ENCODE measurements around the gene CFAP46.
"Not testable (repeated sequence)": the region's sequence is repeated elsewhere in the genome, so short reads cannot be mapped to it uniquely, and the experiment has no call there.

The CFAP46 gene

GRCh38 chr10:132943791-132944404, 1.5 kb upstream of the CFAP46 start:
- DNase-seq (ENCODE audit: low spot score): no peak

DNA sequence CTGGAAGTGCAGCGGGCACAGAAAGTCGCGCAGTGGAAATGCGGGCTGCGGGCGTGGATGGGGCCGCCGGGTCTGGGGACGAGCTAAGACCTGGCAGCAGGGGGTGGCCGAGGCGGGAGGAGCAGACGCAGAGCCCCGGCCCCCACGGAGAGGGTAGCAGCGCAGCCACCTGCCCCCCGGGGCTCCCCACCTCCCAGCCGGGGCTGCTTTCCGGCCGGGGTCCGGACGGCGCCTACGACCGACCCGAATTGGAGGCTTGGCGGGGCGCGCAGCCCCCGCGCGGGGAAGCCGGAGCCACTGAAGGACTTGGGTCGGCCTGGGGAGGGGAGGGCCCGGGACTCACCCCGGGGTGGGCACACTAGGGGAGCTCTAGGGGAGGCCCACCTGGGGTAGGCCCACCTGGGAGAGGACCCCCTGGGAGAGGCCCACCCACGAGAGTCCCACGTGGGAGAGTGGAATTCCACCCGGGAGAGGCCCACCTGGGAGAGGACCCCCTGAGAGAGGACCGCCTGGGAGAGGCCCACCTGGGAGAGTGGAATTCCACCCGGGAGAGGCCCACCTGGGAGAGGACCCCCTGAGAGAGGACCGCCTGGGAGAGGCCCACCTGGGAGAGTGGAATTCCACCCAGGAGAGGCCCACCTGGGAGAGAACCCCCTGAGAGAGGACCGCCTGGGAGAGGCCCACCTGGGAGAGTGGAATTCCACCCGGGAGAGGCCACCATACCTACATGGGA, 854 bp upstream of the CFAP46 start:
- DNase-seq (ENCODE audit: low spot score): no peak

GRCh38 chr10:132941640-132942051, 724 bp downstream of the CFAP46 start:
- DNase-seq (ENCODE audit: low spot score): no peak

GRCh38 chr10:132940791-132941465, 1.4 kb downstream of the CFAP46 start:
- DNase-seq (ENCODE audit: low spot score): no peak

DNA sequence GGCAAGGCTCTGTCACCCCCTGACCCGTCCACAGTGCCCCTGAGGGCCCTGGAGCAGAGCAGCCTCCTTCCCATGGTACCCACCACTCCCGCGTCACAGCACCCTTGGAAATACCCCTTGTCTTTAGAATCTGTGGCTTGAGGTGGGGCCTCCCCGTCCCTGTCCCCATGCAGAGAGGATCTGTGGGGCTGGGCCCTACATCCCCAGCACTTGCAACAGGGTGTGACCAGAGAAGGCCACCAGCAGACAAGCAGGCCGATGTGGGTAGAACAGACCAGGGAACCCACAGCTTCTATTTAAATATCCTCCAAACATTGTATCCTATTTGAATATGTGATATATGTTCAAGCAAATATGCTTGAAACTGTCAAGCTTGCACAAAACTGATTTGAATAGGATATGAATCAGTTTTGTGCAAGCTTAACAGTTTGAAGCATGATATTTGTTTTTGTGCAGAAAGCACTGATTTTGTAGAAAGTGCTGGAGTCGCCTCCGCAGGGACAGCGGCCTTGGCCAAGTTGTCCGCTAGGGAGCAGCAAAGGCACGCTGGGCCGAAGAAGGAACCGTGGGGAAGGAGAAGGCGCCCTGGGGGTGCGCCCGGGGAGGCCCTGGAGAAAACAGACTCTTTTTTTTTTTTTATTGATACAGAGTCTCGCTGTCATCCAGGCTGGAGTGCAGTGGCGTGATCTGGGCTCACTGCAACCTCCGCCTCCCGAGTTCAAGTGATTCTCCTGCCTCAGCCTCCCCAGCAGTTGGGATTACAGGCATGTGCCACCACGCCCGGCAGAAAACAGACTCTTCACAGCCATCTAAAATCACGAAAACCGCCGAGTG, 2.2 kb downstream of the CFAP46 start:
- DNase-seq (ENCODE audit: low spot score): no peak

GRCh38 chr10:132939378-132939955, 2.9 kb downstream of the CFAP46 start:
- DNase-seq (ENCODE audit: low spot score): no peak

GRCh38 chr10:132938472-132939339, 3.7 kb downstream of the CFAP46 start:
- no peak for DNase-seq (ENCODE audit: low spot score)

- DNase-seq (ENCODE audit: low spot score): no peak
These were observed 4.5 kb downstream of the CFAP46 start for GRCh38 chr10:132937861-132938260.

- no peak for DNase-seq (ENCODE audit: low spot score)
These were observed 7.4 kb downstream of the CFAP46 start for GRCh38 chr10:132934953-132935352.

DNA sequence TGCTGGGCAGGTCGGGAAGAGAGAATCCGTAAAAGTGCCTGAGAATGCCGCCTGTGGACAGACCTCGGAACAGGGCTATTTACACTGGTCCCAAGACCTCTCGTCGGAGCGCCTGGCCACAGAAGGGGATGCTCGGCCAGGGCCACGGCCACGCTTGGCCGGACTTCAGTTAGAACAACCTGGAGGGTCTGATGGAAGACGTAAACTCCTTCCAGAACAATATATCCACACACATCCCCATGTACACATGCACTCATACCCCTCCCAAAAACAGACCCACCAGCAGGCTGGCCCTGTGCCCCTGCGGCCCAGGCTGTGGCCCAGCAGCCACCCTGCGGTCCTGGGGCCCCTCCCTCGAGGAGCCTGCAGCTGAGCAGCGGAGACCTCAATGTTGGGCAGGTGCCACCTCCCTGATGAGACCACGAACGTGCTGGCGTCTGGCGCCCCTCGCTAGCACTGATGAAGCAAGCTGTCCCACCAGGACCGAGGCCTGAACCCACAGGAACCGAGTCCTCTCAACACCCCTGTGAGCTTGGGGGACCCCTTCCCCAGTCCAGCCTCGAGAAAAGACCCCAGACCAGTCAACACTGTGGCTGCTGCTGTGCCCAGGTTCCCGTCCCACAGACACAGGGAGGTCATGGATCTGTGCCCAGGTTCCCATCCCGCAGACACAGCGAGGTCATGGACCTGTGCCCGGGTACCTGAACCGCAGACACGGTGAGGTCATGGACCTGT, 8.9 kb downstream of the CFAP46 start:
- DNase-seq (ENCODE audit: low spot score): no peak

DNA sequence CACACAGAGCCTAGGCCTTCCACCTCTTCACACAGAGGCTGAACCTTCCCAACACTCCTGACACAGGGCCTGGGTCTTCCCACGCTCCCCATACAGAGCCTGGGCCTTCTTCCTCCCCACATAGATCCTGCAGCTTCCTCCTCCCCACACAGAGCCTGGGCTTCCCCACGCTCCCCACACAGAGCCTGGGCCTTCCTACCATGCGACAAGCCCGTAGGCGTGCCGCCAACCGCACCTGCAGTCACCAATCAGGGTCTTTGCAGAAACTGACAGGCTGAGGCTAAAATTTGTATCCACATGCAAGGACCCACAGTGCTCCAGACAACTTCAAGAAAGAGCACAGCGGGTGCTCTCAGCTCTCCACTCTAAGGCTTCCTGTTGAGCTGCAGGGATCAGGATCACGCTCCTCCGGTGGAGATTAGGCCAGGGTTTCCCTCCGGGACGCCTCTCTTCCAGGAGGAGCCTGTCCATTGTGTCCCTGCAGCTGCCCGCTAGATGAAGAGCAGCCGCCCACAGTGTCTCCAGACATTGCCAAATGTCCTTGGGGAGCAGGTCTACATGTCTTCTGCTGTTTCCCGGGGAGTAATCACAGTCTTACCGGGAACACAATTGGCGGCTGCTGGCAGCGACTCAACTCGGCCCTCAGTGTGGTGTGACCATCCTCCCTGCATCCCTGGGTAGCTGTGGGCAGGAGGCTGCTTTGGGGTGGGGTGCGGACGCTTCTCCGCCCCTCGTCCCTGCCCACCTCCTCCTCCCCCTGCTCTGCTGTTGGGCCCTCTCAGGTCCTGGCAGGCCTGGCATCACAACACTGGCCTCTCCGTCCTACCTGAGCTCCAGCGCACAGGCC, 9.7 kb downstream of the CFAP46 start:
- no peak for DNase-seq (ENCODE audit: low spot score)

- not testable (repeated sequence) for DNase-seq (ENCODE audit: low spot score)
These were observed 10.8 kb downstream of the CFAP46 start for GRCh38 chr10:132931258-132932250.

DNA sequence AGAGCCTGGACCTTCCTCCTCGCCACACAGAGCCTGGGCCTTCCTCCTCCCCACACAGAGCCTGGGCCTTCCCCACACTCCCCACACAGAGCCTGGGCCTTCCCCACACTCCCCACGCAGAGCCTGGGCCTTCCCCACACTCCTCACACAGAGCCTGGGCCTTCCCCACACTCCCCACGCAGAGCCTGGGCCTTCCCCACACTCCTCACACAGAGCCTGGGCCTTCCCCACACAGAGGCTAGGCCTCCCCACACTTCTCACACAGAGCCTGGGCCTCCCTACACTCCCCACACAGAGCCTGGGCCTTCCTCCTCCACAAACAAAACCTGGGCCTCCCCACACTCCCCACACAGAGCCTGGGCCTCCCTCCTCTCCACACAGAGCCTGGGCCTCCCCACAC, 11.7 kb downstream of the CFAP46 start:
- not testable (repeated sequence) for DNase-seq (ENCODE audit: low spot score)

- DNase-seq (ENCODE audit: low spot score): no peak
These were observed 12.3 kb downstream of the CFAP46 start for GRCh38 chr10:132929953-132930548.

DNA sequence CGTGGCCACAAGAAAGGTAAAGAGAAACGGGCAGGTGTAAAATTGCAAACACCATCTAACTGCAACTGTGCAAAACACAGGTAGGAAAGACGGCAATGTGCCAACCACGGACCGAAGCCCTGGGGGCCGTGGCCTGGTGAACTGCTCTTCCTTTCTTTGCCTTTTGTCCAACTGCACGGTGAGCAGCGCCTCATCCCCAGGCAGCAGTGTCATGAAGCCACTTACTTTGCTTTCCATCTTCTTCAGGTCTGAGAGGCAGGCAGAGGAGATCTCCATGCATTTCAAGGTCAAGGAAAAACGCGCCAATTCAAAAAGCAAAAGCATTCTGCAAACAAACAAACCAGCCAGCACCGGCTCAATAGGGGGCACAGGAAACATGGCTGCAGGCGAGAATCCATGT, 12.9 kb downstream of the CFAP46 start:
- DNase-seq (ENCODE audit: low spot score): no peak

DNA sequence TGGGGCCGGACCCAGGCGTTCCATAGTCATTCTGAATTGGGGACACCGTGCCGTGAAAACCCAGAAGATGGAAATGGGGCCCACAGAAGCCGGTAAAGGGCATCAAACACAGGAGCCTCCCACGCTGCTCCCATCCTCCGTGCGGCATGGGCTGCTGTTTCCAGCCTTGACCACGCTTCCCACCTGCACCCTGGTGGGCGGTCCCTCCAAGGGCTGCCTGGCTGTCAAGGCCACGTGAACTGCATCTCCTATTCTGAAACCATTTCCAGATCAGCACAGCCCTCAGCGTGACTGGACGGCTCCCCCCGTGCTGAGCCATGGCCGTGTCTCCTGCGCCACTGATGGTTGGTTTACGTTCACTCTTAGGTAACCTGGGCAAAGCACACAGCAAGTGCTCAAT, 14.1 kb downstream of the CFAP46 start:
- no peak for DNase-seq (ENCODE audit: low spot score)

DNA sequence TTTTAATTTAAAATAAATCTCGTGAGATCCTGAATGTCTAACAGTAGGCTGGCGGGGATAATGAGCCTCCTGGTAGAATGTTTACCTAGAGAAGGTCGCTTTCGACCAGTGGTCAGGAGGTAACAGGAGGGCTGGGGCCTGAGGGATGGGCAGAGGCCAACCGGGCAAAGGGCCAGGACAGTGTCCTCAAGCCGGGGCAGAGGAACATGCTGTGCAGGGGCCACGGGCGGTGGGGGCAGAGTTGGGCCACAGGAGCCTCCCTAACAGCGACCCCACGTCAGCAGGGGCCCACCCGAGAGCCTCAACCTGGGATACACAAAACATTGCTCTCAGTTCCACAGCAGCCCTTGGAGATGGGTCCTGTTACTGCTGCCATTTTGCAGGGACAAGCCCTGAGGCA, 14.5 kb downstream of the CFAP46 start:
- DNase-seq (ENCODE audit: low spot score): no peak

All from hematopoietic multipotent progenitor cell treated with erythropoietin and hydrocortisone succinate and interleukin-3 and kit ligand, for 17 days (in vitro differentiated cells).